Endothelial cell of umbilical vein (primary cell): ENCODE data around the gene KLRF1.

Experiments used
- CTCF ChIP-seq, 2 donors: IDR thresholded peaks; 1 replicate in 1 of 2; 2 replicates in 1 of 2; pipeline ENCODE4 v1.5.1; 2011; ENCODE audit warnings: low read length in 2 of 2, mild to moderate bottlenecking in 2 of 2, moderate library complexity in 2 of 2, control low read depth in 1 of 2, inconsistent platforms in 1 of 2, low read depth in 1 of 2; ENCODE audit not compliant: insufficient read depth in 1 of 2; ENCODE audit errors: extremely low read depth in 1 of 2
- EZH2 ChIP-seq: IDR thresholded peaks from 2 replicates; pipeline ENCODE4 v1.6.1; 2012; ENCODE audit warnings: borderline replicate concordance, low read depth, mild to moderate bottlenecking, moderate library complexity, low read length, inconsistent platforms; ENCODE audit not compliant: severe bottlenecking
- JUN ChIP-seq: IDR thresholded peaks from 2 replicates; pipeline ENCODE4 v1.6.1; 2011; ENCODE audit warnings: borderline replicate concordance, low read depth; ENCODE audit not compliant: insufficient read length, insufficient read depth
- MYC ChIP-seq: IDR thresholded peaks from one replicate; pipeline ENCODE4 v1.6.1; 2011; ENCODE audit warnings: mild to moderate bottlenecking, low read depth, low read length
- POLR2A ChIP-seq: IDR thresholded peaks from 2 replicates; pipeline ENCODE4 v1.6.1; 2012; ENCODE audit warnings: low read depth, mild to moderate bottlenecking, control low read depth, low read length
- POLR2AphosphoS5 ChIP-seq: IDR thresholded peaks from 2 replicates; pipeline ENCODE4 v1.6.1; 2012; ENCODE audit warnings: low read depth, mild to moderate bottlenecking, control low read depth, low read length, moderate library complexity; ENCODE audit not compliant: insufficient read depth

- TF ChIP-seq EZH2 (no peak), CTCF (IDR thresholded peaks at IDR 0.05; ENCODE audit: extremely low read depth in 1 of 2, insufficient read depth in 1 of 2, low read depth in 1 of 2, low read length in 2 of 2) (no peak), POLR2AphosphoS5 (no peak), POLR2A (no peak), JUN (no peak), MYC (no peak)
These were observed 2.7 kb downstream of the KLRF1 start for GRCh38 chr12:9829982-9830381.
